GM18907 (cell line): ENCODE data around the gene SPINT1.

Source experiments
- ATAC-seq: cut with Tn5 transposase; IDR thresholded peaks from one replicate; pipeline ENCODE4 v1.9.1; 2021; ENCODE audit warnings: mild to moderate bottlenecking, moderate library complexity; ENCODE audit not compliant: unreplicated experiment

The SPINT1 gene

GRCh38 chr15:40828447-40829036 is 15.3 kb upstream of the SPINT1 start, which contains the start of gene PPP1R14D:
PPP1R14D (minus strand) TSS chr15:40828708; CDS start chr15:40828641, 67 bp downstream.
- ATAC-seq: no peak

DNA sequence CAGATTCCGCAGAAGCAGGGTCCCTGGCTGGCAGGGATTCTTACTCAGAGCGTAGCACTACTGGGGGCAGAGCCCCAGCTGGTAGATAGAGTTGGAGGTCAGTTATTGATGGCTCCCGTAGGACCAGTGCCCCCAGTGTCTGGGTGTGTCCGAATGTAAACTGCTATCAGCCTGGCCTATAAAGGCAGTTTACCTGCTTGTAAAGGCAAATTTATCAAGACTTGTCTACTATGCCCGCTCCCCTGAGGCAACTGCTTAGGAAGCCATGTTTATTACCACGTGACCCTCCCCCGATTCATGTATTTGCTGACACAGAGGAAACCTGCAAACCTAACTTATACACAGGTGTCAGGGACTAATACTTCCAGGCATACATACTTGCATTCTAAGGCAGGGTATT is 14.7 kb upstream of the SPINT1 start:
- no peak for ATAC-seq

- ATAC-seq: no peak
Observed at GRCh38 chr15:40830884-40831283, 13.0 kb upstream of the SPINT1 start.

- ATAC-seq: no peak
Observed at GRCh38 chr15:40831861-40832260, 12.0 kb upstream of the SPINT1 start.

GRCh38 chr15:40832903-40833302 is 10.9 kb upstream of the SPINT1 start:
- no peak for ATAC-seq

- ATAC-seq: no peak
Observed at GRCh38 chr15:40836020-40836419, 7.8 kb upstream of the SPINT1 start.

DNA sequence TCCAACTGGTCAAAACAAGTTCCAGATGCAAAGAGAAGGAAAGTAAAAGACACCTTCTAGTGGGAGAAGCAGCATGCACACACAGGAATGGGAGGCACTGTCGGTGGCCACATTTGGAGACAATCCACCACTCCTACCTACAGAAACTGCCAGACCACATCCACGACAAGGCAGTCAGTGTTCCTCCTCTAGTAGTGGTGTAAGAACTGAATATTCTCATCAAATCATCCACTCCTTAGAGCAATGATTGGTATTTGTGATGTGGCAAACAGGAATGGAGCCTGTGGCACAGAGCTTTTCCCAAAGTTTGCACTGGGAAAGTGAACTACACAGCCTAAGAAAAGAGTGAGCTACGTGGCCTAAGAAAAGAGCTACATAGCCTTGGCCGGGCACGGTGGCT is 5.1 kb upstream of the SPINT1 start:
- no peak for ATAC-seq

GRCh38 chr15:40841741-40842140 is 2.1 kb upstream of the SPINT1 start:
- ATAC-seq: no peak

DNA sequence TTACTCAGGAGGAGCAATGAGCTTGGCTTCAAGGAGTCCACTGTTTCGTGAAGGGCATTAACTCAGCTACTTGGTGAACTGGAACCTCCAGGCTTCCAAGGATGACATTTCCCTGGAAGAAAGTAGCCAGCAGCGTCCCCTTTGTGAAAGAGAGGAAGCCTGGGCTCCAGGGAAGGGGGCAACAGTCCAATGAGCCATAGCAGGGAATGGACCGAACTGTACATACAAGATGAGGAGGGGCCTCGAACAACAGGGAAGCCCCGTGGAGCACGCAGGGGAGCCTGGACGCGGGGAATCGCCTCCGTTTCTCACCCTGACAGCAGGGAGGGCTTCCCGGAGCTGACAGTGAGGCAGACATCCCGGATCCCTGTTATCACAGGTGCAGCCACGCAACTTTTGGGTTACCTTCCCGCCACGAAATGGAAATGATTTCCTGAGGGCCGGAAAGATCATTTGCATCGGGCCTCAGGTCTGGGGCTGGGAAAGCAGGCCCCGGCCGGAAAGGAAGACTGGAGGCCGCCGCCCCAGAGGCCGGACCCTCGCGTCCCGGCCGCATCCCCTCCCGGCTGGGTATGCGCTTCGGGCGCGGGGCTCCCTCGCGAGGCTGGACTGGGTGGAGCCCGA is 475 bp upstream of the SPINT1 start:
- ATAC-seq: no peak

- no peak for ATAC-seq
Observed at GRCh38 chr15:40844696-40845030, 815 bp downstream of the SPINT1 start.

DNA sequence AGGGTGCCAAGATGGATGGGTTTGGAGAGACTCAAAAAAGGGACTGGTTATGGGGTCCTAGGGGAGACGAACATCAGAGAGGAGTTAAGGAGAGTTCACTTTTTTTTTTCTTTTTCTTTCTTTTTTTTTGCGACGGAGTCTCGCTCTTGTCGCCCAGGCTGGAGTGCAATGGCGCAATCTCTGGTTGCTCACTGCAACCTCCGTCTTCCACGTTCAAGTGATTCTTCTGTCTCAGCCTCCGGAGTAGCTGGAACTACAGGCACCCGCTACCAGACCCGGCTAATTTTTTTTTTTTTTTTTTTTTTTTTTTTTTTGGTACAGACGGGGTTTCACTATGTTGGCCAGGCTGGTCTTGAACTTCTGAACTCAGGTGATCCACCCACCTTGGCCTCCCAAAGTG is 1.2 kb downstream of the SPINT1 start:
- ATAC-seq: no peak

DNA sequence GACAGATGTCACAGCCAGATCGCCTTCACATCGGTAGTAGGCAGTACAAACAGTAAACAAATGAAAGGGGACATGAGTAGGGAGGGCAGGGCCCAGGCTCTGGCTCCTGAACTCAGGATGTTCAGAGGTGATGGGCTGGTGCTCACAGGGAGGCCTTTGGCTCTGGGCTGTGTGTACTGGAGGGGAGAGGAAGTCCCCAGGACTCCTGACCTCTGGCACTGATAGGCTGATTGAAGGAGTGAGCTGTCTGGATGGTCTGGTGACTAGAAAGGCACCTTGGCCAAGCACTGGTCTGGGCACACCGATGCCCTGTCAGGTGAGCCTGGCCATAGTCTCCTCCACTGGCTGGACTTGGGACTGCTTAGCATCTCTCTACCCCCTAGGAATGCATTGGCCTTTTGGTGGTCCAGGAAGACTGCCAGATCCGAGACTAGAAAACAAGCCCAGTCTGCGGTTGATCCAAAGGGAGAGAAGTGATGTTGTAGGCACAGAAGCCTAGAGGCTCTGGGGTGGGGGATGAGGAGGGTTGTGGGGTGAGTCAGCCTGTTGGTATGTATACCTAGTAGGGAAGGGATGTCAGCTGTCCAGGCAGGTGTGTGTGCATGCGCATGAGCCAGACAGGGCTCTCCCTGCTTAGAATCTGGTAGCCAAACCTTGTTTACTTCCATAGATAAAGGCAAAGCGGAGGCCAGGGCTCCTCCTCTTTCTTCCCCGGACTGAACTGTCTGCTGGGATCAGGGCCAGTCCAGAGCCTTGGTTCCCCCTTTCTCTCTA is 1.9 kb downstream of the SPINT1 start:
- no peak for ATAC-seq

GRCh38 chr15:40846841-40847222 is 3.0 kb downstream of the SPINT1 start:
- ATAC-seq: peak; percentile 31

GRCh38 chr15:40847223-40847961 is 3.5 kb downstream of the SPINT1 start:
- ATAC-seq: peak; percentile 51

- no peak for ATAC-seq
Observed at GRCh38 chr15:40850576-40851112, 6.8 kb downstream of the SPINT1 start.

GRCh38 chr15:40852529-40852928 is 8.7 kb downstream of the SPINT1 start:
- no peak for ATAC-seq

GRCh38 chr15:40853241-40853890 is 9.5 kb downstream of the SPINT1 start:
- no peak for ATAC-seq

DNA sequence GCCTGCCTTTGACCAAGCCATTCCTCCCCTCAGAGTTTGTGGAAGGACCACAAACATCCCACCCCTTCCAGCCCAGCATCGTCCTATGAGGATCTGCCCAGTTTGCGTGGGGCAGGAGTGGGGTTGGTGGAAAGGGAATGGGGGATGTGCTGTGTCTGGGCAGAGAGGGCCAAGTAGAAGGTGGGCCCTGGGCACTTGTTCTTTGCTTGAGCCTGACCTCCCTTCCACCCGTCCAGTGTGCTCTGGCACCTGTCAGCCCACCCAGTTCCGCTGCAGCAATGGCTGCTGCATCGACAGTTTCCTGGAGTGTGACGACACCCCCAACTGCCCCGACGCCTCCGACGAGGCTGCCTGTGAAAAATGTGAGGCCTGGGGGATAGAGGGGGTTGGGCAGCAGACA is 10.3 kb downstream of the SPINT1 start:
- no peak for ATAC-seq

GRCh38 chr15:40855706-40856234 is 11.9 kb downstream of the SPINT1 start:
- ATAC-seq: no peak

- no peak for ATAC-seq
Observed at GRCh38 chr15:40856746-40857145, 12.9 kb downstream of the SPINT1 start.
